ENCODE results near the gene SLC17A7. TPM values are rescaled to one million over a fixed set of nuclear protein-coding genes. Genes with fewer than 3 reads are reported as not detected.

SLC17A7 gene
- total RNA-seq, 2 donors from 2014 or later = 0.22 to 0.33 TPM

DNA sequence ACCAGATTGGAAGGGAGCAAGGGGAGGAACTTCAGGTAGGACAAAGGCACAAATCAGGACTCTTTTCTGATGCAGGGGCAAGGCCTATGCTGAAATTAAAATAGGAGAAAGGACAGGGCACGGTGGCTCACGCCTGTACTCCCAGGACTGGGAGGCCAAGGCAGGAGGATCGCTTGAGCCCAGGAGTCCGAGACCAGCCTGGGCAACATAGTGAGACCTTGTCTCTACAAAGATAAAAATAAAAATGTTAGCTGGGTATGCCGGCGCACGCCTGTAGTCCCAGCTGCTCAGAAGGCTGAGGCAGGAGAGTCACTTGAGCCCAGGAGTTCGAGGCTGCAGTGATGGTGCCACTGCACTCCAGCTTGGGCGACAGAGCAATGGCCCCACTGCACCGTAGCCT lies 5.7 kb downstream of the SLC17A7 start:
- no peak overlapping the region for H3K9ac ChIP-seq (ENCODE audit: extremely low read depth, low read length, poor library complexity, severe bottlenecking)
- no peaks in the 10 kb centered on the region for H3K9me3 ChIP-seq (ENCODE audit: control insufficient read depth, low read length)
- WGBS, 2 experiments (ENCODE audit: insufficient coverage in 1 of 2, insufficient read length in 1 of 2) = 91 to 93% methylated on average over 9 to 10 of the region's 10 CpGs
- Mint-ChIP-seq H3K27me3 (ENCODE audit: insufficient read depth) (peaks cover 99% of the 10 kb centered on the region), H3K4me1 (no peaks in the 10 kb centered on the region), H3K27ac (no peak overlapping the region), H3K9me3 (peaks cover 19% of the 10 kb centered on the region), H3K4me3 (no peak overlapping the region), H3K36me3 (ENCODE audit: low read depth) (peaks cover 4% of the 10 kb centered on the region)
- TF ChIP-seq, protein P1, sequence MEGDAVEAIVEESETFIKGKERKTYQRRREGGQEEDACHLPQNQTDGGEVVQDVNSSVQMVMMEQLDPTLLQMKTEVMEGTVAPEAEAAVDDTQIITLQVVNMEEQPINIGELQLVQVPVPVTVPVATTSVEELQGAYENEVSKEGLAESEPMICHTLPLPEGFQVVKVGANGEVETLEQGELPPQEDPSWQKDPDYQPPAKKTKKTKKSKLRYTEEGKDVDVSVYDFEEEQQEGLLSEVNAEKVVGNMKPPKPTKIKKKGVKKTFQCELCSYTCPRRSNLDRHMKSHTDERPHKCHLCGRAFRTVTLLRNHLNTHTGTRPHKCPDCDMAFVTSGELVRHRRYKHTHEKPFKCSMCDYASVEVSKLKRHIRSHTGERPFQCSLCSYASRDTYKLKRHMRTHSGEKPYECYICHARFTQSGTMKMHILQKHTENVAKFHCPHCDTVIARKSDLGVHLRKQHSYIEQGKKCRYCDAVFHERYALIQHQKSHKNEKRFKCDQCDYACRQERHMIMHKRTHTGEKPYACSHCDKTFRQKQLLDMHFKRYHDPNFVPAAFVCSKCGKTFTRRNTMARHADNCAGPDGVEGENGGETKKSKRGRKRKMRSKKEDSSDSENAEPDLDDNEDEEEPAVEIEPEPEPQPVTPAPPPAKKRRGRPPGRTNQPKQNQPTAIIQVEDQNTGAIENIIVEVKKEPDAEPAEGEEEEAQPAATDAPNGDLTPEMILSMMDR (conservative IDR thresholded peaks at IDR 0.05) = no peak
- DNase-seq = no peak
- no peak overlapping the region for H3K4me3 ChIP-seq (ENCODE audit: low read length)
- H3K4me1 ChIP-seq (ENCODE audit: control insufficient read depth, insufficient read depth, low read length) = no peaks in the 10 kb centered on the region
- no peaks in the 10 kb centered on the region for H3K36me3 ChIP-seq (ENCODE audit: control insufficient read depth, insufficient read depth, low read length)
- peaks cover 100% of the 10 kb centered on the region for H3K27me3 ChIP-seq (ENCODE audit: control insufficient read depth, insufficient read depth, low read length, poor library complexity, severe bottlenecking)
- no peak overlapping the region for H3K27ac ChIP-seq (ENCODE audit: low read depth, low read length)

DNA sequence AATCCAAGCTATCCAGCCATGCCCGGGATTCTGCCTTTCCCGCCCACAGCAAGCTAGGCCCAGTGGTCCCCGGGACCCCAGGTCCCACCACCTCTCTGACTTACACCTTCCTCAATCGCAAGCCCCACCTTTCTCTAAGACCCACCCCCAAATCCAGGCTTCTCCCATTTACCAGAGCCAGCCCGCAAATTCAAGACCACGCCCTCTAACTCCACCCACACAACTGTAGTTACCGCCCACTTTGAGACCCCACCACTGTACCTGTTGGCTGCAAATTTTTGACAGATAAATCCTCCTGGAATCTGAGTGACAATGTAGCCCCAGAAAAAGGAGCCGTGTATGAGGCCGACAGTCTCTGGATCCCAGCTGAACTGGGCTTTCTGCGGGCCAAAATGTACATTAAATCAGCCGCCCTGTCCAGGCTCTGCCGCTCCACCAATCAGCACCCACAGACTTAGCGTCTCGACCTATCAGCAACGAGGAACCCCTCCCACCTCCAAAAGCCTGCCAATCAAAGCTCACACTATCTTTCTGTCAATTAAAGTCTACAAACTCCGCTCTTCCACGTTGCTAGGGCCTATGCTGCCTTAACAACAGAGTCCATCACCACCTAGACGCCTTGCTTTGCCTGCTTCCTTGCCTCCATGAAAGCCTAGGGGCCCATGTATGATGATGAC lies 6.3 kb downstream of the SLC17A7 start:
- Histone ChIP-seq H3K36me3 (ENCODE audit: control insufficient read depth, insufficient read depth, low read length) (no peaks in the 10 kb centered on the region), H3K4me1 (ENCODE audit: control insufficient read depth, insufficient read depth, low read length) (no peaks in the 10 kb centered on the region), H3K9me3 (ENCODE audit: control insufficient read depth, low read length) (no peaks in the 10 kb centered on the region), H3K27me3 (ENCODE audit: control insufficient read depth, insufficient read depth, low read length, poor library complexity, severe bottlenecking) (peaks cover 100% of the 10 kb centered on the region), H3K9ac (ENCODE audit: extremely low read depth, low read length, poor library complexity, severe bottlenecking) (no peak overlapping the region), H3K27ac (ENCODE audit: low read depth, low read length) (no peak overlapping the region), H3K4me3 (ENCODE audit: low read length) (no peak overlapping the region)
- 88 to 90% methylated on average over 18 of the region's 18 CpGs for WGBS, 2 experiments (ENCODE audit: insufficient coverage in 1 of 2, insufficient read length in 1 of 2)
- no peak for DNase-seq
- no peaks in the 10 kb centered on the region for H3K4me1 Mint-ChIP-seq
- no peak overlapping the region for H3K27ac Mint-ChIP-seq
- H3K36me3 Mint-ChIP-seq (ENCODE audit: low read depth) = peaks cover 4% of the 10 kb centered on the region
- H3K27me3 Mint-ChIP-seq (ENCODE audit: insufficient read depth) = peaks cover 99% of the 10 kb centered on the region
- H3K4me3 Mint-ChIP-seq = no peak overlapping the region
- TF ChIP-seq, protein P1 (conservative IDR thresholded peaks at IDR 0.05) = no peak
- H3K9me3 Mint-ChIP-seq = peaks cover 19% of the 10 kb centered on the region

DNA sequence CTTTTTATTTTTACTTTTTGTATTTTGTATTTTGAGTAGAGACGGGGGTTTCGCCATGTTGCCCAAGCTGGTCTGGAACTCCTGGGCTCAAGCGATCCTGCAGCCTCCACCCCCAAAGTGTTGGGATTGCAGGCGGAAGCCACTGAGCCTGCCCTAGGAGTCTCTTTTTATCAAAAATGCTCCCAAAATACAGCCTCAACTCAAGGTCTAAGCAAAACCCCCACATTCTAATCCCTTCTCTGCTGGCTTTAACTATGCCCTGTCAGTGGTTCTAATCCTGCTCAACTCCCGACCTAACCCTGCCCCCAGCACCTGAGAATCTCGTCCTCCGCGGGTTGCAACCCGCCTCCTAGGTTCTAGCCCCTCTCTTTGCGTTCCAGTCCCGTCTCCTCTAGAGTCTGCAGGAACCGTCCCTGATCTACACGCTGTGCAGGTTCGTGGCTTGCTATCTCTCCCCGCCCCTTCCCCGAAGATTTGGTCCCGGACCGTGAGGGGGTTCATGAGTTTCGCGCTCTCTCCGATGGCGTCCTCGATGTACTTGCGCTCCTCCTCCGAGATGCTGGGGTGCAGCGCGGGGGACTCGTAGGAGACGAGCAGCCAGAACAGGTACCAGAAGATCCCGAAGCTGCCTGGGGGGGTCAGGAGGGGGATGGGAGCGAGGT lies 8.0 kb downstream of the SLC17A7 start:
- Histone ChIP-seq H3K36me3 (ENCODE audit: control insufficient read depth, insufficient read depth, low read length) (no peaks in the 10 kb centered on the region), H3K27ac (ENCODE audit: low read depth, low read length) (no peak overlapping the region), H3K27me3 (ENCODE audit: control insufficient read depth, insufficient read depth, low read length, poor library complexity, severe bottlenecking) (peaks cover 100% of the 10 kb centered on the region), H3K9ac (ENCODE audit: extremely low read depth, low read length, poor library complexity, severe bottlenecking) (no peak overlapping the region), H3K4me1 (ENCODE audit: control insufficient read depth, insufficient read depth, low read length) (no peaks in the 10 kb centered on the region), H3K4me3 (ENCODE audit: low read length) (no peak overlapping the region), H3K9me3 (ENCODE audit: control insufficient read depth, low read length) (no peaks in the 10 kb centered on the region)
- TF ChIP-seq, protein P1 (conservative IDR thresholded peaks at IDR 0.05) = no peak
- Mint-ChIP-seq H3K36me3 (ENCODE audit: low read depth) (peaks cover 4% of the 10 kb centered on the region), H3K27ac (no peak overlapping the region), H3K4me1 (peaks cover 1% of the 10 kb centered on the region), H3K9me3 (peaks cover 19% of the 10 kb centered on the region), H3K27me3 (ENCODE audit: insufficient read depth) (peaks cover 99% of the 10 kb centered on the region), H3K4me3 (no peak overlapping the region)
- no peak for DNase-seq
- WGBS, 2 experiments (ENCODE audit: insufficient coverage in 1 of 2, insufficient read length in 1 of 2) = 66 to 71% methylated on average over 23 to 31 of the region's 31 CpGs
